GM18519 (cell line): ENCODE results near the gene TOP2A.

Experiments
- ATAC-seq: cut with Tn5 transposase; IDR thresholded peaks from one replicate; pipeline ENCODE4 v1.9.1; 2021; ENCODE audit warnings: mild to moderate bottlenecking, moderate library complexity; ENCODE audit not compliant: unreplicated experiment, low FRiP score

The TOP2A gene

DNA sequence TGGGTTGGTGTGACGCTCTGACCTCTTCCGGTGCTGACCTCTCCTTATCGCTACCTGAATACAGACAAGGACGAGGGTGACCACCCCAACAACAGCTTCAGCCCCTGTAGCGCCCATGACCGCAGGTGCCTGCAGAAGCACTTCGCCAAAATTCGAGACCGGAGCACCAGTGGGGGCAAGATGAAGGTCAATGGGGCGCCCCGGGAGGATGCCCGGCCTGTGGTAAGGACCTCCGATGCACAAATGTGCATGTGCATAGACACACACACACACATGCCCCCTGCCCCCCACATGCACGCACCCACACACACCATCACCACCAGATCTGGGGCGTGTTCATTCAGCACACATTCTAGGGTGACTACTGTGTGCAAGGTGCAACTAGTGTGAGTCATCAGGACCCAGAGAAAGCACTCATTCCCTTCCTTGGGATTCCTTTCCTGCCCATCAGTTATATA lies 35.3 kb upstream of the TOP2A start:
- ATAC-seq = no peak

DNA sequence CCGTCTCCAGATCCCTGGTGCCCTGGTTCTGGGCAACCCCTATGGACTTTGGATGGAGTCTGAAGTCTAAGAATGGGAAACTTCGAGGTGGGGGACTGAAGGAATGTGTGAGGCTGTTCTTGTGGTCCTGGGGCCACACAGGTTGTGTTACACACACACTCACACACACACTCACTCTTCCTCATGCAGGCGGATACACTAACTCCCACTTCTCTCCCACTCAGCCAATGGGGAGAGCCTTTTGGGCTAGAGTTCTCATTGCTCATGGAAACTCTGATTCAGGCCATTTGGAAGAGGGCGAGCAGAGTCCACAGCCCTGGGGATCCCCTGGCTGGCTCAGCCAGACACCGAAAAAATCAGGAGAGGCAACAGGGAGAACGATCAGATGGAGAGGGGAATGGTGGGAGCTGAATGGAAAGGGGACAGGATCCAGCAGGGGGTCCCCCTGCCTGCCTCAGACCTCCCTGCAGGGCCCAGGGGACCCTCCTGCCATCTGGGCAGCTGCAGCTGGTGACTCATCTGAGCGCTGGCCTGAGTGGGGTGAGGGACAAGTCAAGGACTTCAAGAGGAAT lies 34.6 kb upstream of the TOP2A start:
- ATAC-seq = no peak

DNA sequence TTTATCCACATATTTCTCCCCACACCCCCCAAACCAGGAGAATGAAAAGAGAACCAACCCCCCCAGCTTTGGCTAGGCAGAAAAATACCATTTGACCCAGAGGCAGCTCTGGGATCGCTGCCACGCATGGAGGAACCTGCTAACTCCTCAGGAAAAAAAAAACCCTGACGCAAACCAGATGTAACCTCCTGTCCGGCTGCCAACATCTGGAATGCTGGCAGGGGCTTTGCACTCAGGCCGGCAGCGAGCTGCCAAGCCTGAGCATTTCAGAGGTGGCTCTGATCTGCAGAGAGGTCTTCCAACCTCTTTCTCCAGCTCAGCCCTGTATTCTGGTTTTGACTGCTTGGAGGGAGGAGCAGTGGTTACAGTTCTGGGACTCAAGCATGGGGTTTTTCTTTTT lies 33.7 kb upstream of the TOP2A start:
- no peak for ATAC-seq

DNA sequence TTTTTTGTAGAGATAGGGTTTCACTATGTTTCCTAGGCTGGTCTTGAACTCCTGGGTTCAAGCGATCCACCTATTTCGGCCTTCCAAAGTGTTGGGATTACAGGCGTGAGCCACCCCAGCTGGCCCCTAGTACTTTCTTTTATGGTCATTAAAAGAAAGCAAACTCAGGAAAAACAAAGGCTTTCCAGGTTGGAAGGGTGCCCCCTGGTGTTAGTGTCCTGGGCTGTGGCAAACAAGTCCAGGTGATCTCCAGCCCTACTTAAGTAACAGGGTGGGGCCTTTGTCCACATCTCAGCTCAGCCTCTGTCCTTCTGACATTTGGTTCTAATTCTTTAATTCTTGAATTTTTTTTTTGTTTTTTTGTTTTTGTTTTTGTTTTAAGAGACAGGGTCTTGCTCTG lies 32.5 kb upstream of the TOP2A start:
- no peak for ATAC-seq

DNA sequence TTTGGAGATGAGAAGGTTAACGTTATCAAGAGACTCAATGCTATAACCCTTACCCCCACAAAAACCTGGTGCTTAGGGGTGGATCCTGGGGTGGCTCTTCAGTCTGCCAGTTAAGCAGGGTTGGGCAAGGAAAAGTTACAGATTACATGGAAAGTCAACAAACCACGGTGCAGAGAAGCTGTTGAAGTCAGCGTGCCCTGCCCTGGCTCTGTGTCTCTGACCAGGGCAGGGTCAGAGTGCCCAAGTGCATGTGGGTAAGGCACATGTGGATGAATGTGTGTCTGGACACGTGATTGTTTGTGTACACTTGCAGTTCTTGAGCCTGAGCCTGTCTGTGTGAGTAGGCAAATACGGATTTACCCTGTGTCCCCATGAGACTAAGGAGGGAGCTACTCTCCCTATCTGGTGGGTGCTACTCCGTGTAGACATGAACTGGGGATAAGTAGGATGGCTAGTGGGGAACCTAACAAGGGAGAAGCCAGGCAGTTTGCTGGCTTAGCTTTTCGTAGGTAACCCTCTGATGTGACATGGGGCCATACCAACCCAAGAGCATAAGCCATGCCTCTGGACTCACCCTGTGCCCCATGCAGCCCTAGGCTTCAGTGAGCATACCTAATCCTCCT lies 31.1 kb upstream of the TOP2A start:
- ATAC-seq = no peak

DNA sequence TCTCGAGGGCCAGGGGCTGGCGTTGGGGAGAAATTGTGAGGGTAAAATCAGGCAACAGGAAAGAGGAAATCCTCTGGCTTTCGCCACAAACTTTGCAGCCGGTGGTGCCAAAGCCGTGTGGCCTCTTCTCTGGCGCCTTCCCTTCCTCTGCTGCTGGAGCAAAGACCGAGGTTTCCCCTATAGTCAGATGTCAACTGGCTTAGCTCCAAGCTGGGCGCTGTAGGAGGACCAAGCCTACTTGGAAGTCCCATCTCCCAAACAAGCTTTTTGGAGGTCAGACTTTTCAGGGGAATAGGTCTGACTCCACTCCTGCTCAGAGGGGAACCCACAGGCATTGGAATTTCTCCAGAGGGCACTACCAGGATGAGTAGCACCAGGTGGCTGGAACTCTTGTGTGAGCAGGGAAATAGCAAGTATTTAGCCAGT lies 30.5 kb upstream of the TOP2A start:
- no peak for ATAC-seq

DNA sequence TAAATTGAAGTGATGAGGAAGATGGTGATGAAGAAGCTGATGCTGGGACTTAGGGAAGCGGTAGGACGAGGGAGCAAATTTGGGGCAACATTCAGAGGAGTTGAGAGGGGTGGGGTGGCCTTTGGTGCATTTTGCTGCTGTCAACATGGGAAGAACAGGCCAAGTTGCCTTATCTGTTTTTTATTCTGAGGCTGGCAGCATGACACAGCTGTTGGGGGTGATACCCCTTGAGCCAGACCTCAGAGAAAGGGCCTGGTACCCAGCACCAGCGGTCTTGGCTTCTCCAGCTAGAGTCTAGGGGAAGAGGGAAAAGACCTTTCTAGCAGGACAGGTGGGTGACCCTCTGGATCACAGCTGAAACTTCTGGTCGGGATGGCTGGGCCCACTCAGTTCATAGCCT lies 30.1 kb upstream of the TOP2A start:
- ATAC-seq = no peak

DNA sequence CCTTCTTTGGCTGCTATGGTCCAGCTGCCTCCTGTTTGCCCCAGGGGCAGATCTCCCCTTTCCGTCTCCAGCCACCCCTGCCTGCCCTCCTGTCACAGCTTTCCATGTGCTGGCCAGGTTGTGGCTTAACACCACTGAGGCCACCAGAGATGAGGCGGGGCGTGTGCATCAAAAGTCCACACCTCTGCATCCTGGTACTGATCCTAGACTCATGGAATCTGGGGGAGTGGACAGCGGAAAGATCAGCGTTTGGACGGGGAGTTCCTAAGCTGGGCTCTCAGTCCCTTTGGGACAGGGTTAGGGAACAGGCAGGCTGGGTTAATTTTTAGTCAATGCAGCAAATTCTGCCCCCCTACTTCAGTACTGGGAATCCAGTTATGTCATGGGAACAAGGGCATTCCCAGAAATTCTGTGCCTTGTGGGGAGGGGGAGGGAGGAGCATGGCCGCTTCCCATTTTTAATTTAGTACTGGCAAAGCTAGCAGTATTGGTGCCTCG lies 29.5 kb upstream of the TOP2A start:
- ATAC-seq = no peak

DNA sequence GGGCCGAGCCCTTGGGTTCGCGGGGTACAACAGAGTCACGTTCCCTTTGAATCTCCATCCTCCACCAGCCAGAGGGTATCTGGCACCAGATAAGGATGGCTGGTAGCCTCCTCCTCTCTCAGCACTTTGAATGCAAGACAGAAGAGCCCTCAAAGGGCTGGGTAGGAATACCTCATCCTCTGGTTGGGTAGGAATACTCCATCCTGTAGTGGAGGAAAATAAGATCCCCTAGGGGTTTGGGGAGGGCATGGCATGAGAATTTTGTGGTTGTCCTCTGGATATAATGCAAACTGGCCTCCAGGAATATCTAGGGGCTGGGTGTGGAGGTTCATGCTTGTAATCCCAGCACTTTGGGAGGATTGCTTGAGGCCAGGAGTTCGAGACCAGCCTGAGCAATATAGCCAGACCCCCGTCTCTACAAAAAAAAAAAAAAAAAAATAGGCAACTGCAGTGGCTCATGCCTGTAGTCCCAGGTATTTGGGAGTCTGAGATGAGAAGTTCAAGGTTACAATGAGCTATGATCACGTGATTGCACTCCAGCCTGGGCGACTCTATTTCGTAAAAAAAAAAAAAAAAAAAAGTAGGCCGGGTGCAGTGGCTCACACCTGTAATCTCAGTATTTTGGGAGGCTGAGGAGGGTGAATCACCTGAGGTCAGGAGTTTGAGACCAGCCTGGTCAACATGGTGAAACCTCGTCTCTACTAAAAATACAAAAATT lies 28.2 kb upstream of the TOP2A start:
- no peak for ATAC-seq

DNA sequence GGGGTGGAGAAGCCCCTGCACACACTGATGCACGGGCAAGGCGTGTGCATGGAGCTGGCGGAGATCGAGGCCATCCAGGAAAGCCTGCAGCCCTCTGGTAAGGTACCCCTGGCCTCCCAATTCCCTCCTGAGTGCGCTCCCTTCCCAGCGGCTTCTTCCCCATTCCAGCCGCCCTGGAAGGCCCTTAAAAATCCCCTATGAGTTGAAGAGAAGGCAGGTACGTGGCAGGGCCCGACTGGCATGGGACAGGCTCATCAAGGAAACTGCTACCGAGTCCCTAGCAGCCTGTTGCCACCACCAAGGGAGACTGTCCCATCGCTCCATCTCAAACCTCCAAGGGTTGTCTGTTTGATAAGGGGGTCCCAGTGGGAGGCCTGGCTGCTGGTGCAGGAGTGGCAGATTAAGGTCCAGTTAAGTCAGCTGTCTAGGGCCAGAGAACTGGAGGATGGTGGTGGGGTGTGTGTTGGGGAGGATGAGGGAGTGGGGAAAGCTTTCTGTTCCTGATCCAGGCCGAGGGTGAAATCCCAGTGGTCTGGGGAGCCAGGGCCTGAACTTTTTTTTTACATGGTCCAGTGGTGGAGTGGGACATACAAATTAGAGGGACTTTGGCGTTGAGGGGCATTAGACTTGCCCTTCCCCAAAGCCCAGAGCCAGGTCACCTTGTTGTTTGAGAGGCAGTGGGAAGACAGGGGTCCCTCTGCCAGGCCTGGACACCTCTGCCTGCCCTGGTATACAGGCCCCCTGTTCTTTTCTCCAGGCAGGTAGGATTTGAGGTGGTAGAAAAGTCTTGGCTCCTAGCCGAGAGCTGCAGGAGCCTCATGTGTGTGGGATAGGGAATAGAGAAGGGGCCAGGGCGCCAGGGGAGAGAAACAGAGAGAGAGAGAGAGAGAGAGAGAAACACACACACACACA lies 26.5 kb upstream of the TOP2A start:
- ATAC-seq = no peak

DNA sequence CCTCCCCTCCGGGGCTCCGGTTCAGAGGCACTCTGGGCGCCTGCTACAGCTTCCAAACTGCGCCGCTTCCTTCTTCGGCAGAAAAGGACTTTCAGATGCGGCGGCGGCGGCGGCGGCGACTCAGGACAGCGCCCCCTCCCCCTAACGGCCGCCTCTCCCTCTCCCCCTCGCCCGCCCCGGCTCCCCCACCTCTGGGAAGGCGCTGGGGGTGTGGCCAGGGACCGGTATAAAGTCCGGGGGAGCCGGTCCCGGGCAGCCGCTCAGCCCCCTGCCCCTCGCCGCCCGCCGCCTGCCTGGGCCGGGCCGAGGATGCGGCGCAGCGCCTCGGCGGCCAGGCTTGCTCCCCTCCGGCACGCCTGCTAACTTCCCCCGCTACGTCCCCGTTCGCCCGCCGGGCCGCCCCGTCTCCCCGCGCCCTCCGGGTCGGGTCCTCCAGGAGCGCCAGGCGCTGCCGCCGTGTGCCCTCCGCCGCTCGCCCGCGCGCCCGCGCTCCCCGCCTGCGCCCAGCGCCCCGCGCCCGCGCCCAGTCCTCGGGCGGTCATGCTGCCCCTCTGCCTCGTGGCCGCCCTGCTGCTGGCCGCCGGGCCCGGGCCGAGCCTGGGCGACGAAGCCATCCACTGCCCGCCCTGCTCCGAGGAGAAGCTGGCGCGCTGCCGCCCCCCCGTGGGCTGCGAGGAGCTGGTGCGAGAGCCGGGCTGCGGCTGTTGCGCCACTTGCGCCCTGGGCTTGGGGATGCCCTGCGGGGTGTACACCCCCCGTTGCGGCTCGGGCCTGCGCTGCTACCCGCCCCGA lies 25.7 kb upstream of the TOP2A start, which contains the start of gene IGFBP4:
TSS of gene IGFBP4 (plus strand) at position 255 of the 792 bp plus-strand sequence. CDS start at position 541, 286 bp downstream.
- no peak for ATAC-seq

DNA sequence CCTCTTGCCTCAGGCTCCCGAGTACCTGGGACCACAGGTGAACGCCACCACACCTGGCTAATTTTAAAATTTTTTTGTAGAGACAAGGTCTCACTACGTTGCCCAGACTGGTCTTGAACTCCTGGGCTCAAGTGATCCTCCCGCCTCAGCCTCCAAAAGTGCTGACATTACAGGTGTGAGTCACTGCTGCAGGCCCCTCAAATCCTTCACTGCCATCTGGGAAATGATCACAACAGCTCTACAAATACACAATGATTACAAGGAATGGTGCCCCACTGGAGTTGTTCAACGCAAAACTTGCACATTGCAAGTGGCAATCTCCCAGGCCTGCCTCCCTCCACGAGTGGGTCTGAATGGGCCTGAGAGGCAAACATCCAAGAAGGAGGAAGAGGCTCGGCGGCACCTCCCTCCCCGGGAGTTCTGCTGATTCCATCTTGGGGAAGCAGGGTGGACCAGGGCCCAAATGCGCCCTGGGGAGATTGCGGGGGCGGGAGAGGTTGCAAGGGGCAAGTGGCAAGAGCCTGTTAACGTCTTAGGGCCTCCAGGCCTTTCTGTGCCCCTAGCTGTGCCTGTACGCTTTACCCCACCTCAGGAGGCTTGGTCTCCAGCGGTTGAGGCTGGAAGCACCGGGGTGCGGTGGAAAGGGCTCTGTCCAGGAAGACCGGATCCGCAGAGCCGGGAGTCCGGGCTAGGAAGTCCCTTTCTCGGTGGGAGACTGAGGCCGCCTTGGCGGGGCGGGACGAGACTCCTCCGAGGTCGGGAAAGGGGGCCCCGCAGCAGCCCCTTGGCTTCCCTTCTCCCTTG lies 24.9 kb upstream of the TOP2A start:
- ATAC-seq = no peak

DNA sequence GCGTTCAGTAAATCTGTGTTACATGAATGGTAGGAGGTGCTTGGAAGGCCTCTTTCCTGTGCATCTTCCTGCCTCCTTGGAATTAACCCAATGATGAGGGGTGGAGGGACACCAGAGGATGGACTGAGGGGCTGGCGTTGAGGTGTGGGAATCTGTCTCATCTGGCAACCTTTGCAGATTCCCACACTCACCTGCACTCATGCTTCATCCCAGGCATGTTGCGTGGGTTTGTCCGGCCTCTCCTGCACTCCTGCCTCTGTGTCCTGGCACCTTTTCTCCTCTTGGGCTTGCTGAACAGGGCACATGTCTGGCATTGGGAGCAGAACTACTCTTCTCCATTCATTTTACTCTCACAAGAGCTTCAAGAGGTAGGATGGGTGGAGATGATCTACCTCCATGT lies 22.5 kb upstream of the TOP2A start:
- no peak for ATAC-seq

DNA sequence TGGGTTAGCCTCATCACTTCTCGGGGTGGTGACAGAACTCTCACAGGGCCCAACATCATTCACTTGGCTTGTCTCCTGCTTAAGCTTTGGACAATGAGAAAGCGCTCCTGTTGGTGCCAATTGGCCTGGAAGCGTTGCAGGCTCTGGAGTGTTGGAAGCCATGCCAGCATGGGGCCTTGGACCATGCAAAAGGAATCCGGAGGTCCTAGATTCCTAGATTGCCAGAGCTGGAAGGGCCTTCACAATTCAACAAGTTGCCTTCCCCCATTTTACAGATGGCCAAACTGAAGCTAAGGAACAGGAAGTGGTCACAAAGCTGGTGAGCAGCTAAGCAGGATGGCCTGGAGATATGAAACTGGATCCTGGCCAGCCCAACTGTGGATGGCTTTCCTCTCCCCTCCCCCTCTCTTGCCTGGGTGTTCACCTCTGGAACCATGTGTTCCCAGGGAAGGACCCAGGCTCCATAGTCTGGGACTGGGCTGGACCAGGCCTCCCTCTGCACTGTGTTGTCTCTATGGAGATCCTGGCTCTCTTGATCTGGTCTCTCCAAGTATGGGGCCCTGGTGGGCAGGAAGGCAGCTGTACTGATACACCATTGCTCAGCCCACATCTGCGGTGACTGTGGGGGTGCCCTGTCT lies 19.5 kb upstream of the TOP2A start:
- no peak for ATAC-seq

DNA sequence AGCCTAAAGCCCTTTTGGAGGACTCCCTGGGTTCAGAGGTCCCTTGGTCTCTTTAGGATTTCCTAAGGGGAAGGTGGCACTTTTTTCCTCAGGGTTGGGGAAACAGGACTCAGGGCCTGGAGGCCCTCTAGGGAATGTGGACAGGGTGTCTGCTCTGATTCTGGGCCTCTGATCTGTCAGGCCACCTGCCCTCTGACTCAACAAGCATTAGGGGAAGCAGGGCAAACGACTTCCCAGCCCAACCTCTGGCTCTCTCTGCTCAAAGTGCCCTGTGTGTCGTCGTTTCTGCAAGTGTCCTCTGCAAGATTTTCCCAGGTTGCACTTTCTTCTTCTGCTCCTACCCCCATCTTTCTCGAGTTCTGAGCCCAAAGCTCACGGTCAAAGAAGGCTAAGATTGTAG lies 18.9 kb upstream of the TOP2A start:
- ATAC-seq = no peak

DNA sequence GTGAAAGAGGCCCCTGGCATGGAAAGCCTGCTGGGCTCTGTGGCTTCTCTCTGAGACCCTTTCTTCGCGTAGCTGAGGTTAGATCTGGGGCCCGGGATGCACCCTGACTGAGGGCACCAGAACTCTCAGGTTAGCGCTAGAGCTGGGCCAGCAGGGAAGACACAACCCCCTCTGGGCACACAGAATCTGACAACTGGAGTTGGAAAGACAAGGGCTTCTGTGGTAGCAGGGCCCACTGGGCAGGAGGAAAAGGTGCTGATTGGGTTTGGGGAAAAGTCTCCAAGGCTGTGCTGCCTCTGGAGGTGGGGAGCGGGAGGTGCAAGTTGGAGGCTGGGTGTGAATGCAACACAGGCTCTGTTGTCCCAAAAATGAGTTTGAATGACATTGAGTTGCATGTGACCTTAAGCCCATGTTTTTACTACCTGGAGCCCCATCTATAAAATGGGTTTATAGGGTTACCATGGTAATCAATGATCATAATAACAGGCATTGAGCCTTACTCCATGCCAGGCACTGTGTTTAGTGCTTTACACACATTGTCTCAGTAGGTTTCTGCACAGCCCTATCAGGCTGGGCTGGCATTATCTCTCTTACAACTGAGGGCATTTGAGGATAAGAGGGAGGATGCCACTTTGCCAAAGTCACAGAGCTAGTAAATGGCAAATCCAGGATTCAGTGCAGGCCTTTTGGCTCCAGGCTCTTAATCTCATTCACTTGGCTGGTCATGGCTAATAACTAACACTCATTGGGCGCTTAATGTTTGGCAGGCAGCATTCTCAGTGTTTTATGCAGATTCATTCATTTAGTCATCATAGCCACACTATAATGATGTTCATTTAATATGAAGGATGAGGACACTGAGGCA lies 16.1 kb upstream of the TOP2A start:
- no peak for ATAC-seq

DNA sequence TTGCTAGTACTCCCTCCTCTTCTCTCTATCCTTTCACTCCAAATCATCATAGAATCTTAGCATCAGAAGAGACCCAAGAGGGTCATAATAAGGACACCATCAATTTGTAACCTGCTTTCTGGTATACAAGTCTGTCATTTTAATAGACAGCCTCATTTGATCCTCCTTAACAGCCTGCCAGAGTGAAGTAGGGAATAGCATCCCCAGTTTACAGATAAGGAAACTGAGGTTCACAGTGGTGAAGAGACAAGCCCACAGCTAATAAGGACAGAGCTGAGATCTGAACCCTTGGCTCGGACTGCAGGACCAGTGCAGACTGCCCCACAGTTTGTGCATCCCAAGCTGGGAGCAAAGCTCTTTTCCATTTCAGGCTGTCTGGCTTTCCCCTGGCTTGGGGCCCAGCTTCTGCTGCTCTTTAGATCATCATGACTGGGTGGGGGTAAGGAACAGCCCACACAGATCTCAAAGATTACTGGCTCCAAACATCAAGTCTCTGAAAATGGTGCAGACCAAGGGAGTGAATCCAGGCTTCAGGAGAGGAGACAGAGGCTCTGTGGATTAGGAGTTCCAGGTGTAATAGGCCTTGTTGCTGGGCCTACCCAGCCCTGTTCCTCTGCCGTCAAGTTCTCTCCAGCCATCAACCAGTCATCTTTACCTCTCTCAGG lies 15.3 kb upstream of the TOP2A start:
- no peak for ATAC-seq
